ENCODE measurements around the gene PTPRU. TPM values are rescaled to one million over a fixed set of nuclear protein-coding genes. Genes with fewer than 3 reads are reported as not detected.

Gene PTPRU
- polyA plus RNA-seq, 1 experiment, result 7.8 TPM

DNA sequence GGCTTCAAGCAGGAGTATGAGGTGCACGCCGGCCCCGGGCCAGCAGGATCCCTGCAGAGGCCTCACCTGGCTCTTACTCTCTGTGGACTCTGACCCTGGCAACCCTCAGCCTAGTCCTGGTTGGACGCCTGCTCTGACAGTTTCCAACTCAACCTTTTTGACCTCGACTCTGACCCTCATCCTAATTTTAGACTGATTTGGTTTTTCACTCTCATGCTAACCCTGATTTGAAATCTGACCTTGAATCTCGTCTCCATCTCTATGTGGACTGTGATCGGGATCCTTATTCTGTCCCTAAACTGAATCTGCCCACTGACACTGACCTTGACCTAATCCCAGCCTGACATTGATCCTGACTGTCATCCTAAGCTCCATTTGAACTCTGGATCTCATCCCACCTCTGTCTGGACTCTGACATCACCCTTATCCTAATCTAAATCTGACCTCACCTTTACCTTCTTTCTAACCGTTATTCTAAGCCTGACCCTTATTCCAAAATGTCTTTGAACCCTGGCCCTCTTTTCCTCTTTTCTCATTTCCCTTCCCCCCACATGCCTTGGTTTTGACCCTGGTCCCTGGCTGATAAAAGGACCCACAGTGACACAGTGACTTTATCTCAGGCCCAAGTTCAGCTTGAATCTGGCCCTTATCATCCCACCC lies 67.8 kb downstream of the PTPRU start:
- POLR2A ChIA-PET, result no interaction called here
- Histone ChIP-seq H3K27ac (ENCODE audit: low read depth, low read length) (no peak overlapping the region), H3K9me3 (ENCODE audit: control insufficient read depth, insufficient read depth, low read length) (no peaks in the 10 kb centered on the region), H3K4me3 (ENCODE audit: low read depth, low read length) (no peak overlapping the region), H3K27me3 (ENCODE audit: control insufficient read depth, insufficient read depth, low read length) (no peaks in the 10 kb centered on the region)
- TF ChIP-seq, protein P1, sequence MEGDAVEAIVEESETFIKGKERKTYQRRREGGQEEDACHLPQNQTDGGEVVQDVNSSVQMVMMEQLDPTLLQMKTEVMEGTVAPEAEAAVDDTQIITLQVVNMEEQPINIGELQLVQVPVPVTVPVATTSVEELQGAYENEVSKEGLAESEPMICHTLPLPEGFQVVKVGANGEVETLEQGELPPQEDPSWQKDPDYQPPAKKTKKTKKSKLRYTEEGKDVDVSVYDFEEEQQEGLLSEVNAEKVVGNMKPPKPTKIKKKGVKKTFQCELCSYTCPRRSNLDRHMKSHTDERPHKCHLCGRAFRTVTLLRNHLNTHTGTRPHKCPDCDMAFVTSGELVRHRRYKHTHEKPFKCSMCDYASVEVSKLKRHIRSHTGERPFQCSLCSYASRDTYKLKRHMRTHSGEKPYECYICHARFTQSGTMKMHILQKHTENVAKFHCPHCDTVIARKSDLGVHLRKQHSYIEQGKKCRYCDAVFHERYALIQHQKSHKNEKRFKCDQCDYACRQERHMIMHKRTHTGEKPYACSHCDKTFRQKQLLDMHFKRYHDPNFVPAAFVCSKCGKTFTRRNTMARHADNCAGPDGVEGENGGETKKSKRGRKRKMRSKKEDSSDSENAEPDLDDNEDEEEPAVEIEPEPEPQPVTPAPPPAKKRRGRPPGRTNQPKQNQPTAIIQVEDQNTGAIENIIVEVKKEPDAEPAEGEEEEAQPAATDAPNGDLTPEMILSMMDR (IDR thresholded peaks at IDR 0.05; ENCODE audit: low read depth, low read length), result no peak
- CTCF ChIA-PET, result no interaction called here
- DNase-seq (ENCODE audit: low read depth, low spot score), result no peak

DNA sequence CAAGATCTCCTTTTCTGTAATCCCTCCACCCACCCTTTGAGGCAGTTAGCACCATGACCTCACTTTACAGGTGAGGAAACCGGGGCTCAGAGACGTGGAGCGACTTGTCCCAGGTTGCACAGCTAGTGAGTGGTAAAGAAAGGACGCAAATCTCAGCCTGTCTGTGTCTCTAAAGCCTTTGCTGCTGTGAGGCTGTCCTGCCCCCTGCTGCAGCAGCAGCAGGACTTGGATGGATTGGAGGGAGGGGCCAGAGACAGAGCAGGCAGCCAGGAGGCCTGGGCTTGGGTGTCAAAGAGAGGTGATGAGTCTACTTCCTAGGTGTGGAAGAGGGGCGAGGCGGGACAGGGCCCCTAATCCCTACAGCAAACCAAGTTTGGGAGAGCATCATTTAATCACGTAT lies 69.6 kb downstream of the PTPRU start:
- Histone ChIP-seq H3K27ac (ENCODE audit: low read depth, low read length) (no peak overlapping the region), H3K9me3 (ENCODE audit: control insufficient read depth, insufficient read depth, low read length) (no peaks in the 10 kb centered on the region), H3K4me3 (ENCODE audit: low read depth, low read length) (no peak overlapping the region), H3K27me3 (ENCODE audit: control insufficient read depth, insufficient read depth, low read length) (no peaks in the 10 kb centered on the region)
- no peak for DNase-seq (ENCODE audit: low read depth, low spot score)
- TF ChIP-seq, protein P1 (IDR thresholded peaks at IDR 0.05; ENCODE audit: low read depth, low read length), result no peak
- ChIA-PET CTCF (no interaction called here), POLR2A (no interaction called here)

DNA sequence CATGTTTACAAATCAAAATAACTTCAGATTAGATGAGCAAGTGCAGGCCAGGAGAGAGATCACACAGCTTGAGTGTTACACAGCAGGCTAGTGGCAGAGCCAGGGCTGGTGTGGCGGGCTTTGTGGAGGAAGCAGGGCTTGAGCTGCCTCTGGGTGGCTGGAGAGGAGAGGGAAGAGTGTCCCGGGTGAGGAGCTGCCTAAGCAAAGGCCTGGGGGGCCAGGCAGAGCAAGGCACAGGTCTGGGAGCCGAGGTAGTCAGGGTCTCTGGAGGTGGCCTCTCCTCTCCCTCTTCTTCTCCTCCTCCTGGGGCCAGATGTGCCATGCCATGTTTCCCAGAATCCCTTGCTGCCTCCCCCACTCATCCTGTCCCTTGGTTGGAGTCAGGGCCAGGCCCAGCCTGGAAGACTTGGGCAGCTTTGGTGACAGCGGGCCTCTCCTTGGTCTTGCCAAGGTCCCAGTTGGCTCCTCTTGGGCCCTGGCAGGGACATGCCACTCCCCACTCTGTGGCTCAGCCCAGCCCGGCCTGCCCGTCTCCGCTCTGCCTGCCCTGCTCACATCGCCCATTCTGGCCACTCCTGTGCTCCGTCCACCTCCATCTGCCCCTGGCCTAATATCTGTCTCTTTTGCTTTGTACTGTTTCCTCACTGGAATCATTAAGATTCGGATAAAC lies 70.3 kb downstream of the PTPRU start:
- TF ChIP-seq, protein P1 (IDR thresholded peaks at IDR 0.05; ENCODE audit: low read depth, low read length), result no peak
- H3K9me3 ChIP-seq (ENCODE audit: control insufficient read depth, insufficient read depth, low read length), result no peaks in the 10 kb centered on the region
- ChIA-PET POLR2A (no interaction called here), CTCF (no interaction called here)
- DNase-seq (ENCODE audit: low read depth, low spot score), result no peak
- H3K27ac ChIP-seq (ENCODE audit: low read depth, low read length), result no peak overlapping the region
- H3K4me3 ChIP-seq (ENCODE audit: low read depth, low read length), result no peak overlapping the region
- no peaks in the 10 kb centered on the region for H3K27me3 ChIP-seq (ENCODE audit: control insufficient read depth, insufficient read depth, low read length)

DNA sequence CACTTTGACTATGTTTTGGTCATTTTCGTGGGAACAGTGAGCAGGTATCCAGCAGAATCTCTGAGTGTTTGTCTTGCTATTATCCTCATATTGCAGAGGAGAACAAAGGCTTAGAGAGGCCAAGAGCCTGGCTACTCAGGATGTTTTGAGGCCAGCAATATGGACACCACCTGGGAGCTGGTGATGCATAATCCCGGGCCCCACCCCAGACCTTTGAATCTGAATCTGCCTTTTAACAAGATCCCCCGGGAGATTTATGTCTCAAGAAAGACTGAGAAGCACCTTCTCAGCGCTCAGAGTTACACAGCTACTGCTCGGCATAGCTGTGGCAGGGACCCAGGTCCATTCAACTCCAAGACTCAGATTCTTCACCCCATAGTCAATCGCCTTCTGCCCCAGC lies 72.8 kb downstream of the PTPRU start:
- POLR2A ChIA-PET, result no interaction called here
- CTCF ChIA-PET, result no interaction called here
- no peak for DNase-seq (ENCODE audit: low read depth, low spot score)
- Histone ChIP-seq H3K27me3 (ENCODE audit: control insufficient read depth, insufficient read depth, low read length) (no peaks in the 10 kb centered on the region), H3K27ac (ENCODE audit: low read depth, low read length) (no peak overlapping the region), H3K9me3 (ENCODE audit: control insufficient read depth, insufficient read depth, low read length) (no peaks in the 10 kb centered on the region), H3K4me3 (ENCODE audit: low read depth, low read length) (no peak overlapping the region)
- TF ChIP-seq, protein P1 (IDR thresholded peaks at IDR 0.05; ENCODE audit: low read depth, low read length), result no peak

DNA sequence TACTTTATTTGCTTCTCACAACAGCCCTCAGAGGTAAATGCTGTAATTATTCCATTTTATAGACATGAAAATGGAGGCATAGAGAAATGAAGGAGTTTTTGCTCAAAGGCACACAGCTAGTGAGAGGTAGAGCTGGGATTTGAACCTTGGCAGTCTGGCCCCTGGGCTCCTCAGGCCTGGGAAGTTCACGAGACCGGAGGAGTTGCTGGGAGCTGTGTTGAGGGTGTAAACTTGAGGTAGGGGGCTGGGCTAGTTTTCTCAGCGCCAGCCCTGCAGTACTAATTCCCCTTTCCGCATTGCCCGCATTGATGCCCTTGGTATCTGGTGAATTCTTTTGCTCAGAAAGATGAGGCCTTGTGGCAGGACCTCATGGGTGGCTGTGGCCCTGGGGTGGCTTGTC lies 73.3 kb downstream of the PTPRU start:
- H3K27ac ChIP-seq (ENCODE audit: low read depth, low read length), result no peak overlapping the region
- POLR2A ChIA-PET, result no interaction called here
- H3K4me3 ChIP-seq (ENCODE audit: low read depth, low read length), result no peak overlapping the region
- TF ChIP-seq, protein P1 (IDR thresholded peaks at IDR 0.05; ENCODE audit: low read depth, low read length), result no peak
- no peaks in the 10 kb centered on the region for H3K9me3 ChIP-seq (ENCODE audit: control insufficient read depth, insufficient read depth, low read length)
- CTCF ChIA-PET, result no interaction called here
- no peak for DNase-seq (ENCODE audit: low read depth, low spot score)
- H3K27me3 ChIP-seq (ENCODE audit: control insufficient read depth, insufficient read depth, low read length), result no peaks in the 10 kb centered on the region
